Esophagus squamous epithelium (tissue), 4 donors: ENCODE data around the gene TBC1D8B.

Experiments used
- CTCF ChIP-seq, 6 experiments: fragments of 450-650 bp in 4 of 6; fragments of 200-600 bp in 2 of 6; sonication (generic) in 2 of 6; IDR thresholded peaks; one replicate each; pipeline ENCODE4 v1.5.1; 2016 to 2019; ENCODE audit warnings: antibody characterized with exemption in 6 of 6, mild to moderate bottlenecking in 4 of 6, moderate library complexity in 4 of 6
- POLR2A ChIP-seq, 4 donors: fragments of 450-650 bp; IDR thresholded peaks; one replicate each; pipeline ENCODE4 v1.6.1; 2017; ENCODE audit warnings: antibody characterized with exemption in 4 of 4, mild to moderate bottlenecking in 4 of 4, moderate library complexity in 3 of 4

DNA sequence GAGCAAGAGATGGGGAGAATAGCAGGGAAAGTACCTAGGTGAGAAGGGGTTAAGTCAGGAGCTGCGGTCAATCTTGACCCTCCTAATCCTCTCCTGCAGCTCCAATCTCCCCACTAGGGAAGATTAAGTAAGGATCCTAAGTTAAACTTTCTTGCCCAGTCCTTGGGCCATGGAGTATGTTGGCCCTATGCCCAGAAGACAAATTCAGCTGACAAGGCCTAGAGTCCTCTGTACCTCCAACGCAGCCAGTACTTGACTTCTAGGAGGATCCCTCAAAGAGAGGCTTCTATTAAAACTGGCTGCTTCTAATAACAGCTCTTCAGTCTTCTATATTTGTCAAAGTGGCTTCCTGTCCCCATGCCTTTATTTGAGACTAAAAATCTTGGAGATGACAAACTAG is 119.2 kb downstream of the TBC1D8B start:
- TF ChIP-seq CTCF (IDR thresholded peaks at IDR 0.05), result no peak
- TF ChIP-seq POLR2A (IDR thresholded peaks at IDR 0.05), result no peak
